LNCAP (cell line): ENCODE data around the gene RAB11FIP4.

Experiments
- CTCF ChIP-seq: fragments of 450-650 bp; IDR thresholded peaks from 2 replicates; pipeline ENCODE4 v1.5.1; 2017; ENCODE audit warnings: mild to moderate bottlenecking

RAB11FIP4 gene

DNA sequence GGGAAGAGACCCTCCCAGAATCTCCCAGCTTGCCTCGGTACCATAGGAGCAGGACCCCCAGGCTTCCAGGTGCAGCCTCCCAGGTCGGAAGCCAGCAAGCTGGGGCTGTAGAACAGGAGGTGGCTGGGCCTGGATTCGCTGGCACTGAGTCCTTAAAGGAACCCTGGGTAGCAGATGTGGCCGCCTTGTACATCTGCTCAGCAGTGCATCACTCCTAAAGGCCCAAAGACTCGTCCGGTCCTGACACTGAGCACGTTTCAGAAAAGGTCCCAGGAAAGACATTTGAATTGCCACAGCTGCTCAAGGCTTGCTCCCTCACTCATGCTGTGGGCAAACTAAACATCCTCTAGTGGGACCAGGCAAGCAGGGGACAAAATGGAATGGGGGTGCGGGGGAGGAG lies 172.8 kb downstream of the RAB11FIP4 start:
- no peak for TF ChIP-seq CTCF

DNA sequence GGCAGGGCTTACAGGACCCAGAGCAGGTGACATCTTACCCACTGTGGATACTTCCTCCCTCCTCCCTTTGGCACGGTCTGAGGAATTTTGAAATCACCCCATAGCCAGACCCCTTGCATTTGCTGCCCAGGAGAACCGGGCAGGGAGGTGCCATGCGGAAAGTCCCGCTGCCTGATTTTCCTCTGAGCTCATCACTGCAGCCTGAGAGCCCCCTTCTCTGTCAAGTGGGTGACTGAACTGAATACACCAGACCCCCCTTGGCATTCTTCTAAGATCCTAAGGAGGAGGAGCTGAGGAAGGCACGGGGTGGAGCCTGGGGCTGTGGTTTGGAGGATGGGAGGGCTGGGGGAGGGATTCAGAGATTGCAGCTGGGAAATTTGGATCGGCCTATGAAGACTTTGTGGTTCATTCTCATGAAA lies 173.4 kb downstream of the RAB11FIP4 start:
- TF ChIP-seq CTCF, result no peak

- no peak for TF ChIP-seq CTCF
Observed at GRCh38 chr17:31565652-31566051, 174.2 kb downstream of the RAB11FIP4 start.

- no peak for TF ChIP-seq CTCF
Observed at GRCh38 chr17:31566247-31566991, 174.9 kb downstream of the RAB11FIP4 start.

DNA sequence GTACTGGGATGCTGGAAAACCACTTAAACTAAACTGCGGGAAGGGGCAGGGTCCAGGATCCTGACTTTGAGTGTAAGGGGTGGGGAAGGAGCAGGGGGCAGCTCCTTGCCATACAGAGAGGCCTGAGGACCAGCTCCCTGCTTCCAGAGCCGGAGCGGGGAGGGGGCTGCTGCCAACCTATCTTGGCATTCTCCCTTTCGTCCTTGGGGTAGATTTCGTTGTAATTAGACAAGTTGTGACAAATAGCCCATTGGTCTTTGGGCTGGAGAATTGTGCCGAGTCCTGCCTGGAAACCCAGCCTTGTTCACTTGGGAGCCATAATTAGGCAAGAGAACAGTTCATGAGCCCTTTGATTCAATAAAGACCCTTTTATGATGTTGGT lies 175.5 kb downstream of the RAB11FIP4 start:
- TF ChIP-seq CTCF, result no peak

DNA sequence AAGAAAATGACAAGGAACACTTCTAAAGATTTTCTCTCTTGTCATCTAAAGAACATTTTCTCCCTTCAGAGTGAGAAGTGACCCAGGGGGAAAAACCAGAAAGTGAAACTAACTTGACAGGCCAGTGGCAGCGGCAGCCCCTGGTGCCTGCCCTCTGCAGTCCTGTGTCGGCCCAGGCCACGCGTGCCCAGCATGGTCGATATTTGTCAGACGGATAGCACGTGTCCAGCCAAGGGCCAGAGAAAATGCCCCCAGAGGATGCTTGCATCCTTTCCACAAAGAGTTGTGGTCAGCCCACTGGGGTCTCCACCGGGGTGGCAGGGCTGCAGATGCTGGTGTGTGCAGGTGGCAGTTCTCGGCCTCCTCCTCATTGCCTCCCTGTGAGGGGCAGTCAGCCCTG lies 176.6 kb downstream of the RAB11FIP4 start:
- no peak for TF ChIP-seq CTCF

DNA sequence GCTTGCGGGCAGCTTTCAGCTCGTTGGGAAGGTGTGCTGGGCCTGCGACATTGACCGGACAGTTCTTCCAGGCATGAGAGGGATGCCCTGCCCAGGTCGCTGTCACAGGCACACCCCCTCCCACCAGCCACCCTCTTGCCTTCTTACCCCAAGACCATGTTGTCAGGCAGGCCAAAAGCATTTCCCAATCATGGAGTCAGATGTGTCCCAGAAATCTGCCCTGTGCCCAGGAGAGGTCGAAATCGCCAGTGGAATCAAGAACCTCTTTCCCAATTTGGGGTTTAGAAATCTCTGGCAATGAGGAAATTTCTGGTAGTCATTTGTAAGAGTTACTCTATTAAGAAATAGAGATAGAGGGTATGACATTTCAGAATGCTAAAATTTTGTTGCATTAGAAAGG lies 177.1 kb downstream of the RAB11FIP4 start:
- no peak for TF ChIP-seq CTCF

DNA sequence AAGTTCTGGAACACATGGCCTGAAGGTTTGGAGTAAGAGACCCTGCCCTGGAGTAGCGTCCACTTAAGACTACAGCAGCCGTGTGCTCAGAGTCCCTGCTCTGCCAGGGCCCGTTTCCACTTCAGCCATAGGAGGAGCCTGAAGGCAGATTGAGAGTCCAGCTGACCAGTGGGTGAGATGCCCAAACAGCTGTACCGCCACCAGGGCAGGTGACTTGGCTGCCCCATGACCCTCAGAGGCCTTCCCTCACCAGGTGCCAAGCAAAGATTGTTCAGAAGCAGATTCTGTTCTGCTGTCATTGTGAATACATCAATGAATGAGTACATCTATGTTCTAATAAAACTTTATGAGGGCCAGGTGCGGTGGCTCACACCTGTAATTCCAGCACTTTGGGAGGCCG lies 178.8 kb downstream of the RAB11FIP4 start:
- no peak for TF ChIP-seq CTCF
